HG02970 (cell line): Measurements from ENCODE around the gene RAN.
"Not testable (repeated sequence)": the region's sequence is repeated elsewhere in the genome, so short reads cannot be mapped to it uniquely, and the experiment has no call there.

Experiments
- ATAC-seq: cut with Tn5 transposase; IDR thresholded peaks from one replicate; pipeline ENCODE4 v1.9.1; 2021; ENCODE audit warnings: mild to moderate bottlenecking, moderate library complexity, moderate number of reproducible peaks; ENCODE audit not compliant: unreplicated experiment, low FRiP score

Gene RAN

GRCh38 chr12:130876758-130877157 lies 4.9 kb downstream of the RAN start:
- ATAC-seq: no peak

- no peak for ATAC-seq
These were observed 5.5 kb downstream of the RAN start for GRCh38 chr12:130877333-130877732.

GRCh38 chr12:130878193-130879185 lies 6.6 kb downstream of the RAN start:
- ATAC-seq: no peak

- ATAC-seq: peak; percentile 70
These were observed 7.4 kb downstream of the RAN start for GRCh38 chr12:130879212-130879686.

- no peak for ATAC-seq
These were observed 8.0 kb downstream of the RAN start for GRCh38 chr12:130879781-130880389.

- no peak for ATAC-seq
These were observed 8.6 kb downstream of the RAN start for GRCh38 chr12:130880411-130880885.

GRCh38 chr12:130881046-130881445 lies 9.2 kb downstream of the RAN start:
- ATAC-seq: no peak

GRCh38 chr12:130881548-130881947 lies 9.7 kb downstream of the RAN start:
- ATAC-seq: no peak

GRCh38 chr12:130887190-130887589 lies 15.3 kb downstream of the RAN start:
- ATAC-seq: not testable (repeated sequence)

GRCh38 chr12:130904064-130904463 lies 32.2 kb downstream of the RAN start:
- ATAC-seq: no peak

GRCh38 chr12:130904936-130905455 lies 33.1 kb downstream of the RAN start:
- not testable (repeated sequence) for ATAC-seq

GRCh38 chr12:130909111-130909510 lies 37.2 kb downstream of the RAN start:
- ATAC-seq: no peak

- ATAC-seq: no peak
These were observed 39.3 kb downstream of the RAN start for GRCh38 chr12:130911193-130911592.

- no peak for ATAC-seq
These were observed 40.1 kb downstream of the RAN start for GRCh38 chr12:130911933-130912332.

GRCh38 chr12:130916241-130916911 lies 44.5 kb downstream of the RAN start:
- no peak for ATAC-seq

GRCh38 chr12:130917607-130918006 lies 45.7 kb downstream of the RAN start:
- no peak for ATAC-seq

- no peak for ATAC-seq
These were observed 47.2 kb downstream of the RAN start for GRCh38 chr12:130919086-130919485.

- ATAC-seq: no peak
These were observed 48.3 kb downstream of the RAN start for GRCh38 chr12:130920119-130920703.

- no peak for ATAC-seq
These were observed 49.0 kb downstream of the RAN start for GRCh38 chr12:130920723-130921381.

GRCh38 chr12:130922511-130922953 lies 50.7 kb downstream of the RAN start:
- no peak for ATAC-seq
